Activated CD8-positive, alpha-beta T cell treated with anti-CD3 and anti-CD28 coated beads, Interleukin-2, amount 10 ng/mL, durations not matched to agents 7 days and 5 days (primary cell): Measurements from ENCODE around the gene PHYH. TPM values are rescaled to one million over a fixed set of nuclear protein-coding genes. Genes with fewer than 3 reads are reported as not detected.

Source experiments
- ATAC-seq: fragments of 150-1000 bp; cut with Tn5 transposase; one replicate; pipeline ENCODE4 v1.10.0; 2021; ENCODE audit warnings: moderate library complexity
- CTCF ChIA-PET: fragments of 350-600 bp; sonication (Branson Sonifier 250); formaldehyde crosslinking; loops from one replicate; lab custom pipeline; 2021; ENCODE audit warnings: antibody characterized with exemption; lab: Charles Lee
- POLR2A ChIA-PET: fragments of 350-600 bp; sonication (Branson Sonifier 250); formaldehyde crosslinking; loops from one replicate; lab custom pipeline; 2021; ENCODE audit warnings: antibody characterized with exemption; lab: Charles Lee
- DNase-seq: peaks from one replicate; pipeline ENCODE4 v3.0.0-alpha.2; 2020
- H3K27ac Mint-ChIP-seq: one replicate; pipeline ENCODE4 v1.8.0; 2021; ENCODE audit warnings: mild to moderate bottlenecking, mixed read lengths
- H3K27me3 Mint-ChIP-seq: one replicate; pipeline ENCODE4 v1.8.0; 2021; ENCODE audit warnings: low read depth, mixed read lengths
- H3K36me3 Mint-ChIP-seq: one replicate; pipeline ENCODE4 v1.8.0; 2021; ENCODE audit warnings: low read depth, mixed read lengths
- H3K4me1 Mint-ChIP-seq: one replicate; pipeline ENCODE4 v1.8.0; 2021; ENCODE audit warnings: low read depth, mixed read lengths
- H3K4me3 Mint-ChIP-seq: one replicate; pipeline ENCODE4 v1.8.0; 2021; ENCODE audit warnings: mild to moderate bottlenecking, mixed read lengths
- H3K9me3 Mint-ChIP-seq: one replicate; pipeline ENCODE4 v1.8.0; 2022; ENCODE audit warnings: mixed read lengths; ENCODE audit not compliant: insufficient read depth
- total RNA-seq, 2 experiments: library from RNA; stranded (reverse); gene quantifications; one replicate each; pipeline ENCODE4 v1.2.3, GENCODE V29; 2021

Gene PHYH
- total RNA-seq, 2 experiments from 2014 or later: 11.5 to 12.7 TPM

- CTCF ChIA-PET: interaction anchor here (1.0 kb wide), 1 partner anchor 14 kb away, joined by 5 read pairs; no protein-coding TSS in a partner anchor
- Mint-ChIP-seq H3K4me3 (no peak overlapping the region), H3K36me3 (peaks cover 10% of the 10 kb centered on the region), H3K27ac (no peak overlapping the region), H3K9me3 (no peaks in the 10 kb centered on the region), H3K27me3 (no peaks in the 10 kb centered on the region), H3K4me1 (no peaks in the 10 kb centered on the region)
- POLR2A ChIA-PET: no interaction called here
- ATAC-seq: no peak
- no peak for DNase-seq
Measured at GRCh38 chr10:13317474-13317873, 17.6 kb upstream of the PHYH start.

DNA sequence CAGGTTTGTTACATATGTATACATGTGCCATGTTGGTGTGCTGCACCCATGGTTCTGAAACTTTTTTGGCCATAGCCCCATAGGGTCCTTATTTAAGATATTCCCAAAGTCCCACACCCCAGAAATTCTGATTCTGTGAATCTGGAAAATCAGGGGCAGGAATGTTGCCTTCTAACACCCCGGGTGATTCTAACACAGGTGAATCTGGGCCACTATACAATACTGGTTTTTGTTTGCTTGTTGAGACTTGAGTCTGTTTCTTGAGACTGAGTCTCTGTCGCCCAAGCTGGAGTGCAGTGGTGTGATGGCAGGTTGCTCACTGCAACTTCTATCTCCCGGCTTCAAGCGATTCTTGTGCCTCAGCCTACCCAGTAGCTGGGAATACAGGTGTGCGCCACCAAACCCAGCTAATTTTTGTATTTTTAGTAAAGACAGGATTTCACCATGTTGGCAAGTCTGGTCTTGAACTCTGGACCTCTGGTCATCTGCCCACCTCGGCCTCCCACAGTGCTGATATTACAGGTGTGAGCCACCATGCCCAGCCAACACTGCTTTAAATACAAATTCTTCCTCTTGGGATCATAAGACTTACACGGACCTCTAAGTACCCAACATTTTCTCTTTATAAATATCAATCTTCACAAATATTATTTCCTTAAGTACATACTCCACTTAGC is 16.9 kb upstream of the PHYH start:
- no peak for DNase-seq
- POLR2A ChIA-PET: interaction anchor here (1.5 kb wide), 1 partner anchor 14 kb away, joined by 4 read pairs; no protein-coding TSS in a partner anchor
- Mint-ChIP-seq H3K27me3 (no peaks in the 10 kb centered on the region), H3K36me3 (peaks cover 8% of the 10 kb centered on the region), H3K4me3 (no peak overlapping the region), H3K9me3 (no peaks in the 10 kb centered on the region), H3K4me1 (no peaks in the 10 kb centered on the region), H3K27ac (no peak overlapping the region)
- no peak for ATAC-seq
- CTCF ChIA-PET: interaction anchor here (1.0 kb wide), 1 partner anchor 14 kb away, joined by 5 read pairs; no protein-coding TSS in a partner anchor

GRCh38 chr10:13315361-13315760 is 15.5 kb upstream of the PHYH start:
- no peak overlapping the region for H3K4me3 Mint-ChIP-seq
- no peaks in the 10 kb centered on the region for H3K4me1 Mint-ChIP-seq
- ChIA-PET POLR2A (interaction anchor here (1.5 kb wide), 1 partner anchor 13 kb away, joined by 4 read pairs; no protein-coding TSS in a partner anchor), CTCF (no interaction called here)
- DNase-seq (no peak), ATAC-seq (no peak)
- no peak overlapping the region for H3K27ac Mint-ChIP-seq
- peaks cover 4% of the 10 kb centered on the region for H3K36me3 Mint-ChIP-seq
- H3K9me3 Mint-ChIP-seq: no peaks in the 10 kb centered on the region
- no peaks in the 10 kb centered on the region for H3K27me3 Mint-ChIP-seq

- H3K9me3 Mint-ChIP-seq: no peaks in the 10 kb centered on the region
- DNase-seq (no peak), ATAC-seq (no peak)
- no peaks in the 10 kb centered on the region for H3K36me3 Mint-ChIP-seq
- no peaks in the 10 kb centered on the region for H3K4me1 Mint-ChIP-seq
- CTCF ChIA-PET: no interaction called here
- H3K27me3 Mint-ChIP-seq: no peaks in the 10 kb centered on the region
- POLR2A ChIA-PET: interaction anchor here (1.4 kb wide), 1 partner anchor 9 kb away, joined by 4 read pairs; no protein-coding TSS in a partner anchor
- H3K27ac Mint-ChIP-seq: no peak overlapping the region
- no peak overlapping the region for H3K4me3 Mint-ChIP-seq
Measured at GRCh38 chr10:13311177-13311575, 11.3 kb upstream of the PHYH start.

GRCh38 chr10:13310518-13311176 is 10.8 kb upstream of the PHYH start:
- no peak overlapping the region for H3K4me3 Mint-ChIP-seq
- H3K27ac Mint-ChIP-seq: no peak overlapping the region
- ATAC-seq (no peak), DNase-seq (no peak)
- CTCF ChIA-PET: no interaction called here
- H3K27me3 Mint-ChIP-seq: no peaks in the 10 kb centered on the region
- no peaks in the 10 kb centered on the region for H3K4me1 Mint-ChIP-seq
- POLR2A ChIA-PET: interaction anchor here (1.4 kb wide), 1 partner anchor 8 kb away, joined by 4 read pairs; no protein-coding TSS in a partner anchor
- H3K36me3 Mint-ChIP-seq: no peaks in the 10 kb centered on the region
- no peaks in the 10 kb centered on the region for H3K9me3 Mint-ChIP-seq

GRCh38 chr10:13309792-13310191 is 9.9 kb upstream of the PHYH start:
- H3K27me3 Mint-ChIP-seq: no peaks in the 10 kb centered on the region
- no peak overlapping the region for H3K27ac Mint-ChIP-seq
- H3K9me3 Mint-ChIP-seq: no peaks in the 10 kb centered on the region
- DNase-seq: no peak
- POLR2A ChIA-PET: no interaction called here
- CTCF ChIA-PET: no interaction called here
- no peak for ATAC-seq
- H3K36me3 Mint-ChIP-seq: no peaks in the 10 kb centered on the region
- no peaks in the 10 kb centered on the region for H3K4me1 Mint-ChIP-seq
- no peak overlapping the region for H3K4me3 Mint-ChIP-seq

DNA sequence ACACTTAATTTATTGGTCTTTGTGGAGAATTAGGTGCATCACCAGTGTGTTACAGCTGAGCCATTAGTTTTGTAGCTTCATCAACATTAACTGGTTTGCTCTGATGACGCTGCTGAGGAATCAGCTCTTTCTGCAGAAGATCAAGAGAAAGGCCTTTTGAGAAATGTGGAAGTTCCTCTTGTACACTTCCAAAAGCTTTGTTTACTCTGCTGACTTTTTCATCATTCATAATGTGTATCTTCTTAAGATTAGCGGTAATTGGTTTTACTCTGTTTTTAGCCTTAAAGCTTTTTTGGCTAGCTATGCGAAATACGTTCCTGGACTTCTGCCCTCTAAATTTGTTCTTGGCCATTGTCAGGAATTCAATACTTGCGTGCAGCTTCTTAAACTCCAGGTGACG is 8.2 kb upstream of the PHYH start:
- H3K9me3 Mint-ChIP-seq: no peaks in the 10 kb centered on the region
- H3K36me3 Mint-ChIP-seq: no peaks in the 10 kb centered on the region
- CTCF ChIA-PET: interaction anchor here (0.7 to 1.1 kb wide), 2 partner anchors 147 to 148 kb away, joined by 3 read pairs; partner anchors contain the start of gene MCM10
- DNase-seq (no peak), ATAC-seq (no peak)
- H3K27ac Mint-ChIP-seq: no peak overlapping the region
- H3K4me1 Mint-ChIP-seq: no peaks in the 10 kb centered on the region
- no peak overlapping the region for H3K4me3 Mint-ChIP-seq
- H3K27me3 Mint-ChIP-seq: no peaks in the 10 kb centered on the region
- POLR2A ChIA-PET: interaction anchor here (0.6 to 1.4 kb wide), 3 partner anchors 9 to 136 kb away, joined by 3 to 4 read pairs (median 4); no protein-coding TSS in a partner anchor

GRCh38 chr10:13306103-13306502 is 6.2 kb upstream of the PHYH start:
- POLR2A ChIA-PET: no interaction called here
- Mint-ChIP-seq H3K27ac (no peak overlapping the region), H3K4me1 (peaks cover 12% of the 10 kb centered on the region), H3K36me3 (no peaks in the 10 kb centered on the region), H3K9me3 (no peaks in the 10 kb centered on the region), H3K27me3 (no peaks in the 10 kb centered on the region), H3K4me3 (no peak overlapping the region)
- DNase-seq: no peak
- ATAC-seq: no peak
- CTCF ChIA-PET: no interaction called here

GRCh38 chr10:13302821-13303555 is 3.1 kb upstream of the PHYH start:
- peak overlapping the region; percentile 83 for H3K4me3 Mint-ChIP-seq
- H3K4me1 Mint-ChIP-seq: peaks cover 24% of the 10 kb centered on the region
- peaks cover 3% of the 10 kb centered on the region for H3K36me3 Mint-ChIP-seq
- H3K27me3 Mint-ChIP-seq: no peaks in the 10 kb centered on the region
- DNase-seq: no peak
- no peak for ATAC-seq
- ChIA-PET POLR2A (interaction anchor here (0.6 to 2.5 kb wide), 20 partner anchors 8 to 1991 kb away, joined by 3 to 21 read pairs (median 4); partner anchors contain the start of genes MCM10, OPTN, PRPF18 and SEPHS1), CTCF (interaction anchor here (0.6 to 6.7 kb wide), 34 partner anchors 12 to 357 kb away, joined by 3 to 41 read pairs (median 4); partner anchors contain the start of genes MCM10, OPTN and SEPHS1)
- H3K9me3 Mint-ChIP-seq: no peaks in the 10 kb centered on the region
- peak overlapping the region; percentile 99 for H3K27ac Mint-ChIP-seq

GRCh38 chr10:13298748-13299436 is 972 bp downstream of the PHYH start:
- ChIA-PET POLR2A (interaction anchor here (0.8 to 2.1 kb wide), 4 partner anchors 10 to 53 kb away, joined by 3 to 11 read pairs (median 6); no protein-coding TSS in a partner anchor), CTCF (interaction anchor here (1.3 to 6.7 kb wide), 2 partner anchors 52 to 199 kb away, joined by 3 to 41 read pairs; partner anchors contain the start of genes OPTN and SEPHS1)
- Mint-ChIP-seq H3K4me3 (peak overlapping the region; percentile 56), H3K27ac (peak overlapping the region; percentile 53), H3K27me3 (no peaks in the 10 kb centered on the region), H3K9me3 (no peaks in the 10 kb centered on the region), H3K4me1 (peaks cover 24% of the 10 kb centered on the region), H3K36me3 (peaks cover 5% of the 10 kb centered on the region)
- ATAC-seq (no peak), DNase-seq (no peak)

- no peak for DNase-seq
- CTCF ChIA-PET: no interaction called here
- peaks cover 15% of the 10 kb centered on the region for H3K4me1 Mint-ChIP-seq
- H3K27ac Mint-ChIP-seq: no peak overlapping the region
- POLR2A ChIA-PET: no interaction called here
- H3K9me3 Mint-ChIP-seq: no peaks in the 10 kb centered on the region
- ATAC-seq: no peak
- peaks cover 9% of the 10 kb centered on the region for H3K36me3 Mint-ChIP-seq
- no peak overlapping the region for H3K4me3 Mint-ChIP-seq
- H3K27me3 Mint-ChIP-seq: no peaks in the 10 kb centered on the region
Measured at GRCh38 chr10:13296476-13296875, 3.4 kb downstream of the PHYH start.
